Right hindlimb (tissue), 1 donor: ENCODE measurements around the gene SUGT1.
"Not testable (repeated sequence)": the region's sequence is repeated elsewhere in the genome, so short reads cannot be mapped to it uniquely, and the experiment has no call there.

ENCODE experiments used
- DNase-seq: peaks from one replicate; pipeline ENCODE4 v3.0.0-alpha.2; 2018

Gene SUGT1

DNA sequence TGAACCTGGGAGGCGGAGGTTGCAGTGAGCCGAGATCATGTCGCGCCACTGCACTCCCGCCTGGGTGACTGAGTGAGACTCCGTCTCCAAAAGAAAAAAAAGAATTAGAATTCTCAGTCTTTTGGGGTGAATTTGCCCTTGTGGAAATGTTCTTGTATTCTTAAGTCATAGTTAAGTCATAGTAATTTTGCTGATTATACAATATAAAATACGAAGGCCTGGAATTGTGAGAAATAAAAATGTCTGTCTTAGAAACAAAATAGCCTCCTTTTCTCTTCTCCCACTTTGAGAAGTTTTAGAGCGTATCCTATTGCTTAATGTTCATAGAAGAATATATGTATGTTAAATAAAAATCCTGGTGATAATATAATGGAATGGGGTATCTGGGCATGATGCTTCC, 18.1 kb downstream of the SUGT1 start:
- DNase-seq = no peak

DNA sequence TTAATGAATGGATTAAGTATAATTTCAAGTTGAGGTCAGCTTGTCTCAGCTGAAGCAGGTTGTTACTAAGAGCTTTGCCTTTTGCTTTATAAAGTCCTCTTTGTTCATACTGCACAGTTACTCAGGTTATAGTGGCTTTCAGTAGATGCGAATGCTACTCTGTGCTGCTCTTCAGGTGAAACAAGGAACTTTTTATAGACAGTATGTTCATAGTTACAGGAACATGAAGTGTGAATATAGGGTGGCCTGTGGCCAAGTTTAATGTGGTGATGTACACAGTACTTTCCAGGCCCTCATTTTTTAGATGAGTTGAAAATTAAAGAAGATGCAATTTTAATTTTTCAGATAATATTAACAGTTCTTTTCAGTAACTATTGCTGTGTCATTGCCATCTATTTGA, 20.8 kb downstream of the SUGT1 start:
- no peak for DNase-seq

DNA sequence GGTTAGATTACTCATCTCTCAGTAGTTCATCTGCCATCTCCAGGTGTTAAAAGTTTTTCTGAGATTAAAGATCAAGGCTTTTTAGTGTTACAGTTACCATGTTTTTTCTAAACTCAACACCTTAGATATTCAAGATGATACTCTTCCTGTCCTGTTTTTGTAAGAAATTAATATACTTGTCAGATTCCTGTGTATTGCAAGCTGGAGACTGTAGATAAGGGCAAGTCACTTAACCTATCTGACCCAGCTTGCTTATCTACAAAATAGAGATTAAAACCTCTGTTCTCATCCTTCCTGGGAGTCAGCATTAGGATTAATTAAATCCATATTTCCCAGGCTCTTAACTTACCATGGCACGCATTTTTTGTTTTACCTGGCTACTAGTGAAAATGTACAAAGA, 25.2 kb downstream of the SUGT1 start:
- no peak for DNase-seq

DNA sequence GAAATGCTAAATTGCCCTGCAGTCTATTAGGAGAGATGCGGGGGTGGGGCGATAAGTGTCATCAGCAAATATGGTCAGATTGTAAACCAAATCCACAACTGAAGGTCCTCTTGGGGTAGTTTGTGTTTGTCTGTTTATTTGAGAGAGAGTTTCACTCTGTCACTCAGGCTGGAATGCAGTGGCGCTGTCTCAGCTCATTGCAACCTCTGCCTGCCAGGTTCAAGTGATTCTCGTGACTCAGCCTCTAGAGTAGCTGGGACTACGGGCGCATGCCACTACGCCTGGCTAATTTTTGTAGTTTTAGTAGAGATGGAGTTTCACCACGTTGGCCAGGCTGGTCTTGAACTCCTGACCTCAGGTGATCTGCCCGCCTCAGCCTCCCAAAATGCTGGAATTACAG, 33.2 kb downstream of the SUGT1 start:
- DNase-seq = not testable (repeated sequence)

DNA sequence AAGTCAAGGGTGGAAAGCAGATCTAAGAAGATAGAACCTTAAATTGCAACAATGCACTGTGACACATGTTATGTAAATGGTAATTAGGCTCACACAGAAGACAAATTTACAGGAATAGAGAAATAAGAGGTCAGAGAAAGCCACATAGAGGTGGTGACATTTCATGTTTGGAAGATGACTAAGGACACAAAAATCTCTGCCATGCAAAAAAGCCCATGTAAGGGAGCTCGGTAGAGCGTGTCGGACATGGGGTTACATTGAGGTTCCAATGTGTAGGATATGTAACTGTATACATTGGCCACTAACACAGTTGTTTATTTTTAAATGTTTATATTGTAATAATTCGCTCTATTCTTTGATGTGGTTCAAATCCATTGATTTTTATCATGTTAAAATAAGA, 33.7 kb downstream of the SUGT1 start:
- DNase-seq = no peak

DNA sequence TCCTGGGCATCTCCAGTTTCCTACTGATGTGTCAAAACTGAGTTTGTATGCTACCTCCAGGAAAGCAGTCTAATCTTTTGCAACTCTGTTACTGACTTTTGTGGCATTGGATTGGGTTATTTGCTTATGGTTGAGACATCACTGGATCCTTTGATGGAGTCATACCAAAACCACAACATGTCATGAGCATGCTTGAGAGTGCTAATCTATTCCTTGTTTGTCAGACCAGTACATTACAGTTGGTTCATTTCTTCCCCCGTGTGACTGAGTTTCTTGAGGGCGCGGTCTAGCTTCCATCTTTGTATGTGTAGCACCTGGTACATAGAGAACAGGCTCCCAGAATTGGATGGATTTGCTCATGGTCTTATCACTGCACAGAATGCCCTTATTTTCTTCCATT, 43.2 kb downstream of the SUGT1 start:
- DNase-seq = no peak

DNA sequence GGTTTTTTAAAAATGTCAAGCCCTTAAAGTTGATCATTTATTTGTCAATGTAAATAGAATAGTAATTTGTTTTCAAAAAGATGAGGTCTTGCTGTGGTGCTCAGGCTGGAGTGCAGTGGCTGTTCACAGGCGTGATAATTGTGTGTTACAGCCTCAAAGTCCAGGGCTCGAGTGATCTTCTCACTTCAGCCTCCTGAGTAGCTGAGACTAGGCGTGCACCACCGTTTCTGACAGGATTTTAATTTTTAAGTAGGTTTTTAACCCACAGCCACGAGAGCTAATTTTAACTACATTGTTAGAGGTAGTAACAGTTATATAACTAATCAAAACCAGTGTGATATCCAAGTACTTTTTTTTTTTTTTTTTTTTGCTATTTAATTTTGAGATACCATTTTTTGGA, 43.9 kb downstream of the SUGT1 start:
- no peak for DNase-seq

DNA sequence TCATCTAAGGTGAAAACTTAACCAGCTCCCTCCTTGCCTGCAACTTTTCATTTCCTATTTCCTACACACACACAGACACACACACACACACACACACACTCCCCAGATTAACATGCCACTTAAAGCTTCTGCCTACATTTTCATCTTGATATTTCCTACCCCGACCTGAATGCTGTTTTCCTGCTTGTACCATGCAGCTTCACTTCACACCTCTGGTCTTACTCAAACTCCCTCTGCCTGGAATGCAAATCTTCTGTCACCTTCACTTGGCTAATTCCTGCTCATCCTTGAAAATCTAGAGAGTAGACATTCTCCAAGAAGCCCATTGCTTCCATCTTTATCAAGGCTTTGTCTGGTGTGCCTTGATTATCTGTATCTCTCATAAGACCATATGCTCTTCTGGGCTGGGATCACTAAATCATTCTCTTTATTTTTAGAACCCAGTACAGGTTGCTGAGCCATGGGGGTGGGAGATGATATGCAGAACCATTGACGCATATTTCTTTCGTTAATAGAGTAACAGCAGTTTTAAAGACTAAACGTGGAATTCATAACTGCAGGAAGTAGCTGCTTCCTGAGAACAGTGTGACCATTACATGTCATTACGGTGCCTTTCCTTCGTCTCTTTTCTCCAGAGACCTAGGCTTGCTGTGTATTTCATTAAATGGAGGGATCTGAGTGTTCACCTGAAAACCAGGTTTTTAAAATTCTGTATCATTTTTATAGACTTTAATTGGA, 49.3 kb downstream of the SUGT1 start:
- no peak for DNase-seq

DNA sequence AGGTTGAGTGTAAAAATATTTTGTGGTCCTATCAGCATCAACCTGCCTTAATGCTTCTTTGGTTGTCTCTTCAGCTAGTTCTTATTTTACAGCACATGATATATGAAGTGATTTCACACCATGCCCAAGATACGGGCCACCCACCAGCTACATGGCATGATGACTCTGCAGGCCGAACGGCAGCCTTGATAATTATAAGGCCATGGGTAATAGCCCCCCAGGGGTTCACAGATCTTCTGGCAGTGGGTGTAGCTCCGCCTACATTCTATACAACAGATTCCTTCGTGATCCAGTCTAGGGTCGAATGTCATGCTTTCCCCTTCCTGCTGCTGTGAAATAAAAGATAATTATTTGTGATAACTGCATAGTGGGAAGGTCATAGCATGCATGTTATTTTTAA, 50.8 kb downstream of the SUGT1 start:
- no peak for DNase-seq

DNA sequence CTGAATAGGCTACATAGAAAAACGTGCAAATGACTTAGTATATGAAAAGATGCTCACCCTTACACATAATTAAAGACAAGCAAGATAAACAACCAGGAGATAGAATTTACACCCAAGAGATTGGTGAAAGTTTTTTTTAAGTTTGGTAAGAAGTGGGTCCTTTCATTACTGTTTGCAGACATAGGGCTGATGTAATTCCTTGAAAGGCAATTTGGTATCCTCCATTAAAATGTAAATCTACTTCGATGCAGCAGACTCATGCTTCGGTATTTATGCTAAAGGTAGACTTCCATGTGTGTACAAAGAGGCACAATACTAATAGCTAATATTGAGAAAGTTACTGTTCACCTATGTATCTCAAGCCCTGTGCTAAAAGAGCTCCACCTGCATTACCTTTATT, 53.4 kb downstream of the SUGT1 start:
- DNase-seq = no peak

DNA sequence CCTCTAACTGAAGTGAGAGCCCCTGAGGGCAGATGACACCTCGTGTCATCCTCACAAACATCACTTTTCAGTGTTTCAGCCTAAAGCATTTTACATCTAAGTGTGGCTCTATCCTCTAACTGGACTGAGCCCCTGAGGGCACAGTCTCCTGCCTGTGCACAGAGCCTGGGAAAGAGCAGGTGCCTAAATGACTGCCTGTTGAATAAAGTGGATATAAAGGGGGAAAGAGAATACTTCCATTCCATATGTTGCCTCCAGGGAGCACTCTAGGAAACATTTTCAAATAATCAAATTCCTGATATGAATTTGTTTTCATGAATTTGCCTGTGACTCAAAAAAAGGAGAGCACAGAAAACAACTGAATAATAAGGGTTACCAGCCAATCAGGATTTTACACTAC, 54.7 kb downstream of the SUGT1 start:
- DNase-seq = no peak

DNA sequence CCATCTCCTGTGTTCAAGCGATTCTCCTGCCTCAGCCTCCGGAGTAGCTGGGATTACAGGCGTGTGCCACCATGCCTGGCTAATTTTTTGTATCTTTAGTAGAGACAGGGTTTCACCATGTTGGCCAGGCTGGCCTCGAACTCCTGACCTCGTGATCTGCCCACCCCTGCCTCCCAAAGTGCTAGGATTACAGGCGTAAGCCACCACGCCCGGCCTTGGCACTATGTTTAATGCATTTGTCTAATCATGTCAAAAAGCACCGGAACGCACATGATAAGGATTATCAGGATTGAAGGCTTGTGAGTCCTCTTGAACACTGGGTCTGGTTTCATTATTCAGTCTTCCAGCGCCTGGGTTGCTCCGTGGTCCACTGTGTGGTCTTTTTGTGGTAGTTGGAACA, 55.6 kb downstream of the SUGT1 start:
- DNase-seq = not testable (repeated sequence)

DNA sequence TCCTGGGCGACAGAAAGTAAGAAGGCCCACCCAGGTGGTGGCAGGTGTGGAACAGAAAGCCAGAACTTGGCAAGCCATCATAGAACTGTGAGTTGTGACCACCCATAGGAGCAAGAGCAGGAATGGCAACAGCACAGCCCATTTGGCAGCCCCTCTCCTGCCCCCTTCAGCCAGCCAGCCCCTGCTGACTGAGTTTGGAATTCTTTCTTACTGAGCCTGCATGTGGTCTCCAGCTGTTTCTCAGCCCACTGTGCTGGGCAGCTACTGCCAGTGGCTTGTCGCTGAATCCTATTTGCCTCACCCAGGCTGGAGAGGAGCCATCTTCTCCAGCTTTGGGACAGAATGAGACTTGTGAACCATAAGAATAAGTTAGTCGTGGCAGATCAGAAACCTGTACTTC, 58.6 kb downstream of the SUGT1 start:
- DNase-seq = peak; percentile 48

DNA sequence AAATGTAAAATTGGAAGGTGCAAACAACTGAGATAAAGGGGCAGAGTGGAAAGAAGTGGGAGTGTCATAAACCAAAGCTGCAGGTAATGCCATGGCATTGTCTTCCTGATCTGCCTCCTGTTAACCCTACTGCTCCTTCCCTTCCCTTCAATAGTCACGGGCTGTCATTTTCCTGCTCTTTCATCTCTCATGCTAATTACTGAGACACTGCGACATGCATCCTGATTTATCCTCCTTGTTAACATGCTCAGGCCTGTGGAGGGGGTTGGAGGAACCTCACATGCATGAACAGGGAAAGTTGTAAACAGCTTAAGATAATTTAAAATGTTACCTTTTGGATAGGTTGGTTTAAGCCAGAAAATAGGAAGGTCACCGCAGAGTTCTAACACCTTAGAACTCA, 59.7 kb downstream of the SUGT1 start:
- DNase-seq = no peak

DNA sequence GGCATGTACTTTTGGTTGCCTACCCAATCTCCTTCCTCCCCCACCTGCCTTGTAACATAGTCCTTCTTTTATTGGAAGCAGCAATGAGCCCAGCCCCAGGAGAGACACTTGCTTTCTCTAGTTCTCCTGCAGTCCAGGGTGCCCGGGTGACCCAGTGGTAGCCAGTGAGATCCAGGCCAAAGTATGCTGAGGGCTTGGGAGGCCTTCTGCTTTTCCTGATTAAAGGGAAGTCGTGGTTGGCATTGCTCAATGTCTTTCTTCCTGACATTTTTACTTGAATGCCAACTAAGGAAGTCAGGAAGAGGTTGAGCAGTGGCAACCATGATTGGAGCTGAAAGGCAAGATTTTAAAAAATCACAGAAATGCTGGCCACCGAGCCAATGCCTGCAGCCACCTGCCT, 61.3 kb downstream of the SUGT1 start:
- DNase-seq = no peak

DNA sequence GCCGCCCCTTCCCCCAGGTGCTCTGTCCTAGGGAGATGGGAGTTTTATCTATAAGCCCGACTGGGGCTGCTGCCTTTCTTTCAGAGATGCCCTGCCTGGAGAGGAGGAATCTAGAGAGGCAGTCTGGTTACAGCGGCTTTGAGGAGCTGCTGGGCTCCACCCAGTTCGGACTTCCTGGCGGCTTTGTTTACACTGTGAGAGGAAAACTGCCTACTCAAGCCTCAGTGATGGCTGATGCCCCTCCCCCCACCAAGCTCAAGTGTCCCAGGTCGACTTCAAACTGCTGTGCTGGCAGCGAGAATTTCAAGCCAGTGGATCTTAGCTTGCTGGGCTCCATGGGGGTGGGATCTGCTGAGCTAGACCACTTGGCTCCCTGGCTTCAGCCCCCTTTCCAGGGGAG, 68.3 kb downstream of the SUGT1 start:
- not testable (repeated sequence) for DNase-seq

DNA sequence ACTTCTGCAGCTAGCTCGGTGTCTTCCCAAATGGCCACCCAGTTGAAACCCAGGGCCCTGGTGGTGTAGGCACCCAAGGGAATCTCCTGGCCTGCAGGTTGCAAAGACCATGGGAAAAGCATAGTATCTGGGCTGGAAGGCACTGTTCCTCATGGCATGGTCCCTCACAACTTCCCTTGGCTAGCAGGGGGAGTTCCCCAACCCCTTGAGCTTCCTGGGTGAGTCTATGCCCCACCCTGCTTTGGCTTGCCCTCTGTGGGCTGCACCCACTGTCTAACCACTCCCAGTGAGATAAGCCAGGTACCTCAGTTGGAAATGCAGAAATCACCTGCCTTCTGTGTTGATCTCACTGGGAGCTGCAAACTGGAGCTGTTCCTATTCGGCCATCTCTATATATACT, 68.7 kb downstream of the SUGT1 start:
- not testable (repeated sequence) for DNase-seq

DNA sequence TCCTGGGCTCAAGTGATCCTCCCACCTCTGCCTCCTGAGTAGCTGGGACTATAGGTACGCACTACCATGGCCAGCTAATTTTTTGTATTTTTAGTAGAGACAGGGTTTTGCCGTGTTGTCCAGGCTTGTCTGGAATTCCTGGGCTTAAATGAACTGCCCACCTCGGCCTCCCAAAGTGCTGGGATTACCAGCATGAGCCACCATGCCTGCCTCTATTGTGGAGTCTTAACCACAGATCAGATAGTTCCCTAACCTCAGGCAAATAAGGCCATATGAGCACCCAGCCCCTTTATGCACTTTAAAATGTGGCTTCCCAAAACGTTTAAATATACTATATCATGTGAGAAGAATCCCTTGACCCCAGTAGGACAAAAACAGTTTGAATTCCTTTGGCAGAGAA, 70.5 kb downstream of the SUGT1 start:
- no peak for DNase-seq

DNA sequence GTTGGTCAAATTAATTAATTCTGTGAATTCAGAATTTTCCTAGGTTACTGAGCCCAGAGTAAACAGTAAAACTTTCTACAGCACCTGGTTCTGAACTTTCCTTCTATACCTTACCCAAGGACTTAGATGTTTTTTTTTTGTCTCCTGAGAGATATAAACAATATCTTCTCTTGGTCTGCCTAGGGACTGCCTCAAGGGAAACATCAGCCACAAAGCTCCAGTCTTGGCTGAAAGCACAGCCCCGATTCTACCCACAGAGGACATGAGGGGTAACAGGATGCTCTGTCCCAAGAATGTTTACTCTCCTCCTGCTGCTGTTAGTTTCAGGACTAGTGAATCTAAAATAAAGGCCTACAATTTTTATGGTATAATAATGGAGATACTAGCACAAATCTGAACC, 72.7 kb downstream of the SUGT1 start:
- DNase-seq = no peak

DNA sequence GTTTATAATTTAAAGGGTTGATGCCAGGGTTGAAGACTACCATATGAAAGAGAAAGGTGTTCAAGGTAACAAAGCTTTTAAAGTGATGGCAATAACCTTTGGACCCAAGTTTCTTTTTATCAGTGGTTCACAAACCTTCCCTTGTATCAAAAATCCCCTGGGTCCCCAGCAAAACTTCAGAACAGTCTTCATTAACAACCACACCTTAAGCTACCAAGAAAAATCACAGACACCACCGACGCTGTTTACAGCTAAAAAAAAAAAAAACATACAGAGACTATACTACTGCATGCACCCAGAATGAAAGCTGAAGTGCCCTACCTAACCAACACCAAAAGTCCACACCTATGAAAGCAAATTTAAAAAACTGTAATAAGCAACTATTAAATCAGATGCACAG, 73.6 kb downstream of the SUGT1 start:
- no peak for DNase-seq

DNA sequence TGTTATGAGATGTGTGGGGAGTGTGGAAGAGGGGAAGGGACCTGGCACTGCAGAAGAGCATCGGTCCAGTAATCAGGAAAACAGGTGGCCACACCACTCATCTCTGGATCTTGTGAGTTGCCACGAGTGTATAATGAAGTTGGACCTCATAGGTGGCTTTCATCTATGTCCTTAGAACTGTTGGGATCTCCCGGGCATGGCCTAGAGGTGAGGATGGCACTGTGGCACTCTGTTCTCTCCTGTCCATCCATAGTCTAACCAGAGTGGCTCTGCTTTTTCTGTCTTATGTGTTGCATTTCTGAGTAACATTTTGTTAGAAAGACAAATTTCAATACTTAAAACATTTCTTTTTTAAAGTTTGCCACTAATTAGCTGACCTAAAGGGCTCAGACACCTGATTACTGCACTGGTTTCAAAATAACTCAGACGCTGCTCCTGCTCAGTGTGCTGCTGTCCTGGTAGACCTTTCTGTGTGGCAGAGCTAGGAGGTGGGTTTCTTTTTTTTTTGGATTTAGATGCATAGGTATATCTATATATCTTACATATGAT, 81.5 kb downstream of the SUGT1 start:
- DNase-seq = no peak

DNA sequence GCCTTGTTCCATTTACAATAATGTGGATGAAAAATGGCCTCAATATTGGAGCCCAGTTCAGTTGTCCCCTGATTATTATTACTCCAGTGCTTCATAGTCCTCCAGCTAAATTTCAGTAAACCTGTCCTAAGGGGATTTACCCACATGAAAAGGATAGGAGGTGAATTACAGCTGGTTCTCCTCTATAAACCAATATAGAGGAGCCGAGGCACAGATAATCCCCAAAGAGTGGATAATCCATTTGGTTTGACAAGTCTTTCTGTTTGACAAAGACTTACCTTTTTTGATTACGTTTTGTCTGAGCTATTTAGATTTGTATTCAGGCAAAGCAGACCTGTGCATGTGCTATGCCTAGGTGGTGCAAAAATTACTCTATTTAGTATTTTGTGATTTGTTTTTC, 84.3 kb downstream of the SUGT1 start:
- DNase-seq = no peak

DNA sequence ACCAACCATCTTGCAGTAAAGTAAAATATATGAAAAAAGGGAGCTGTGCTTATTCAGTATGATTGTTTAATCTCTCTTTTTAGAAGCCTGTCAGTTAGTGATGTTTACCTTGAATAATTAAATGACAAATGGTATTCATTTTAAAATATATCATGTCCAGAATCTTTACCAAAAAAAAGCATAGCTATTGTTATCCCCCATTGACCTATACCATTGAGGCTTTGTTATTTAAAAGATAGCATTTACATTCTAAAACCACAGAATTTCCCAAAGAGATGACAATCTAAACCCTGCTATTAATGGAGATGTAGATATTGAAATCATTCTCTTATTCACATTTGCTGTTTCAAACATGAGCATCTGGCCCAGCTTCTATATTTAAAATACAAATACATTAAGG, 84.8 kb downstream of the SUGT1 start:
- no peak for DNase-seq

DNA sequence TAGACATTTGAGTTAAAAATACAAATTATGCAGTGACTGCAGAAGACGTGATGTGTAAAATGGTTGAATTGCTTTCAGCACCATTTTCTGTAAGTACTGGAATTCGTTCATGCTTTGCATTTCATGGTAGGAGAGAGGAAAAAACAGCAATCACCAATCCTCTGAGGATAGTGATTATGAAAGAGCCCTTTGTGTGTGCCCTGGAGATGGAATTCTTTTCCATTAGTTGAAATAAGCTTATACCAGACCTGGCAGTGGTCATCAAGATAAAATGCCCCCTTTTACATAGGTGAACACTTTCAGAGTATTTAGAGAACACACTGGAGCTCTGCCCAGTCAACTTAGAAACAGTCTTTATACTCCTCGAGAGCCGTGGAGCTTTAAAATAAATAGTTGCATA, 85.3 kb downstream of the SUGT1 start:
- no peak for DNase-seq
